Peyer's patch (tissue), 4 donors: ENCODE results near the gene PDE4C.

Source experiments
- POLR2A ChIP-seq, 2 donors: fragments of 450-650 bp; IDR thresholded peaks; one replicate each; pipeline ENCODE4 v1.5.1; 2017; ENCODE audit warnings: antibody characterized with exemption in 2 of 2, mild to moderate bottlenecking in 2 of 2, moderate library complexity in 2 of 2
- TF ChIP-seq, protein P1 (sequence below), 6 experiments: fragments of 450-650 bp in 4 of 6; fragments of 200-600 bp in 2 of 6; sonication (generic) in 1 of 6; IDR thresholded peaks; one replicate each; pipeline ENCODE4 v1.5.1; 2017 to 2019; ENCODE audit warnings: antibody characterized with exemption in 6 of 6, mild to moderate bottlenecking in 3 of 6, moderate library complexity in 1 of 6

DNA sequence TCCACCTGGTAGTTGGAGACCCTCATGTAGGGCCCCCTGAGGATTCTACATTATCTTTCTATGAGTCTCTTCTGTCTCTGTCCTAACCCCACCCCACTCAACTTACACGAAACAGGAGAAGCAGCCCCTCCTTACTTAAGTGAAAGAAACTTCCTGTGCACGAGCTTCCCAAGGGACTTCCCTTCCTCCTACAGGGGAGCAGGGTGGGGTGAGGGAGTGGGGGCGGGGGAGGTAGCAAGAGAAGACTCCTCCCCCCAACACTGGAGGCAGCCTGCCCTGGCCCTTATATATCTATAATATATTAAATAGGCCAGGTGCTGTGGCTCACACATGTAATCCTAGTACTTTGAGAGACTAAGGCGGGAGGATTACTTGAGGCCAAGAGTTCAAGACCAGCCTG lies 5.5 kb upstream of the PDE4C start:
- TF ChIP-seq, protein P1, sequence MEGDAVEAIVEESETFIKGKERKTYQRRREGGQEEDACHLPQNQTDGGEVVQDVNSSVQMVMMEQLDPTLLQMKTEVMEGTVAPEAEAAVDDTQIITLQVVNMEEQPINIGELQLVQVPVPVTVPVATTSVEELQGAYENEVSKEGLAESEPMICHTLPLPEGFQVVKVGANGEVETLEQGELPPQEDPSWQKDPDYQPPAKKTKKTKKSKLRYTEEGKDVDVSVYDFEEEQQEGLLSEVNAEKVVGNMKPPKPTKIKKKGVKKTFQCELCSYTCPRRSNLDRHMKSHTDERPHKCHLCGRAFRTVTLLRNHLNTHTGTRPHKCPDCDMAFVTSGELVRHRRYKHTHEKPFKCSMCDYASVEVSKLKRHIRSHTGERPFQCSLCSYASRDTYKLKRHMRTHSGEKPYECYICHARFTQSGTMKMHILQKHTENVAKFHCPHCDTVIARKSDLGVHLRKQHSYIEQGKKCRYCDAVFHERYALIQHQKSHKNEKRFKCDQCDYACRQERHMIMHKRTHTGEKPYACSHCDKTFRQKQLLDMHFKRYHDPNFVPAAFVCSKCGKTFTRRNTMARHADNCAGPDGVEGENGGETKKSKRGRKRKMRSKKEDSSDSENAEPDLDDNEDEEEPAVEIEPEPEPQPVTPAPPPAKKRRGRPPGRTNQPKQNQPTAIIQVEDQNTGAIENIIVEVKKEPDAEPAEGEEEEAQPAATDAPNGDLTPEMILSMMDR (IDR thresholded peaks at IDR 0.05) = no peak
- no peak for TF ChIP-seq POLR2A (IDR thresholded peaks at IDR 0.05)
